ENCODE data around the gene OR52B6.
A peak's percentile ranks its signal among the peaks of the same experiment; 100 is the strongest.

Gene OR52B6

GRCh38 chr11:5620651-5621521, 40.2 kb downstream of the OR52B6 start:
- no peak for TF ChIP-seq CTCF (IDR thresholded peaks at IDR 0.05; ENCODE audit: borderline replicate concordance, control extremely low read depth, extremely low read depth, insufficient read depth, missing control alignments)
- in situ Hi-C loops (cut with MboI; ENCODE audit: low sequenced_read_pairs, unreplicated experiment), result no loop called here
- DNase-seq (ENCODE audit: low spot score), result no peak

- TF ChIP-seq CTCF (IDR thresholded peaks at IDR 0.05; ENCODE audit: borderline replicate concordance, control extremely low read depth, extremely low read depth, insufficient read depth, missing control alignments), result no peak
- in situ Hi-C loops (cut with MboI; ENCODE audit: low sequenced_read_pairs, unreplicated experiment), result no loop called here
- DNase-seq (ENCODE audit: low spot score), result no peak
These were observed 40.9 kb downstream of the OR52B6 start for GRCh38 chr11:5621580-5621979.

GRCh38 chr11:5622802-5623201, 42.1 kb downstream of the OR52B6 start:
- TF ChIP-seq CTCF (IDR thresholded peaks at IDR 0.05; ENCODE audit: borderline replicate concordance, control extremely low read depth, extremely low read depth, insufficient read depth, missing control alignments), result no peak
- in situ Hi-C loops (cut with MboI; ENCODE audit: low sequenced_read_pairs, unreplicated experiment), result no loop called here
- no peak for DNase-seq (ENCODE audit: low spot score)

GRCh38 chr11:5624489-5625279, 44.0 kb downstream of the OR52B6 start, which contains the start of gene TRIM34:
Gene TRIM34, plus strand, starts transcription at chr11:5625001. Its CDS starts 7,331 bp downstream, at chr11:5632332.
- in situ Hi-C loops (cut with MboI; ENCODE audit: low sequenced_read_pairs, unreplicated experiment), result no loop called here
- DNase-seq (ENCODE audit: low spot score), result peak; percentile 88
- TF ChIP-seq CTCF (IDR thresholded peaks at IDR 0.05; ENCODE audit: borderline replicate concordance, control extremely low read depth, extremely low read depth, insufficient read depth, missing control alignments), result no peak

- in situ Hi-C loops (cut with MboI; ENCODE audit: low sequenced_read_pairs, unreplicated experiment), result no loop called here
- TF ChIP-seq CTCF (IDR thresholded peaks at IDR 0.05; ENCODE audit: borderline replicate concordance, control extremely low read depth, extremely low read depth, insufficient read depth, missing control alignments), result no peak
- DNase-seq (ENCODE audit: low spot score), result no peak
These were observed 44.6 kb downstream of the OR52B6 start for GRCh38 chr11:5625281-5625680.

GRCh38 chr11:5626196-5626595, 45.5 kb downstream of the OR52B6 start:
- in situ Hi-C loops (cut with MboI; ENCODE audit: low sequenced_read_pairs, unreplicated experiment), result no loop called here
- DNase-seq (ENCODE audit: low spot score), result no peak

More at GRCh38 chr11:5626196-5626595, 45.5 kb downstream of the OR52B6 start:
- no peak for TF ChIP-seq CTCF (IDR thresholded peaks at IDR 0.05; ENCODE audit: borderline replicate concordance, control extremely low read depth, extremely low read depth, insufficient read depth, missing control alignments)
